Ramos (cell line): ENCODE measurements around the gene BCAS3.
"Not testable (repeated sequence)": the region's sequence is repeated elsewhere in the genome, so short reads cannot be mapped to it uniquely, and the experiment has no call there.

Source experiments
- in situ Hi-C: fragments of 300-500 bp; cut with MboI; formaldehyde crosslinking; loops from one replicate; pipeline ENCODE4 v1.14.3; 2022; ENCODE audit warnings: low sequenced_read_pairs; ENCODE audit not compliant: unreplicated experiment

BCAS3 gene

DNA sequence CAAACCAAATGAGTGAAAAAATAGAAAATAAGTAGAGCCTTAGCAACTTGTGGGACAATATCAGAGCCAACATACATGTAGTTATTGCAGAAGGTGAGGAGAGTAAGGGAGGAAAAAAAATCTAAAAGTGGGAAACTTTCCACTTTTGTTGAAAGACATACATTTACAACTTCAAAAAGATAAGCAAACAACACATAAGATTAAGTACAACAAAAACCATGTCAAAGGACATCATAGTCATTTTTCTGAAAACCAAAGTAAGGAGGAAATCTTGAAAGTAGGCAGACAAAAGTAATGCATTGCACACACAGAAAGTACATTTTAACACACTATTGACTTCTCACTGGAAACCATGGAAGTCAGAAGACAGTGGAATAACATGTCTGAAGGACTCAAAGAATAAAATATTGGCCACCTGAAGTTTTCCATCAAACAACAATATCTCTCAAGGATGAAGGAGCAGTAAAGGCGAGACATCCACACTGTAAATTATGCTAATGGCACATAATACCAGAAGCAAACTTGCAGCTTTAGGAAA lies 291.9 kb downstream of the BCAS3 start:
- in situ Hi-C loops: no loop called here

DNA sequence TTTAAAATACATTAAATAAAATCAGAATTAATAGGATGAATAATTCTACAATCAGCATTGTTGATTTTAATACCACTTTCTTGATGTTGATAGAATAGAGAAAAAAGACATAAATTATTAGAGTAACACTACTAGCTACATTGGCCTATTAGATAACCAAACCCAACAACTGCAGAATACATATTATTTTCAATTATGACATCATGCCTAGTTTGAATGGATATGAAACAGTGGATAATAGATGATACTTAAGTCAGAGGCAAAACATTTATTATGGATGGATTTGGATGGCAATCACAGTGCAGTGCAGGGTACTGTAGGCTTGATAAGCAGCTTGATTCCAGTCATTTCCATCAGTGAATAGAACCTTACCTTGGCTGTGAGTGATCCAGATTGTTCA lies 293.1 kb downstream of the BCAS3 start:
- in situ Hi-C loops: no loop called here

DNA sequence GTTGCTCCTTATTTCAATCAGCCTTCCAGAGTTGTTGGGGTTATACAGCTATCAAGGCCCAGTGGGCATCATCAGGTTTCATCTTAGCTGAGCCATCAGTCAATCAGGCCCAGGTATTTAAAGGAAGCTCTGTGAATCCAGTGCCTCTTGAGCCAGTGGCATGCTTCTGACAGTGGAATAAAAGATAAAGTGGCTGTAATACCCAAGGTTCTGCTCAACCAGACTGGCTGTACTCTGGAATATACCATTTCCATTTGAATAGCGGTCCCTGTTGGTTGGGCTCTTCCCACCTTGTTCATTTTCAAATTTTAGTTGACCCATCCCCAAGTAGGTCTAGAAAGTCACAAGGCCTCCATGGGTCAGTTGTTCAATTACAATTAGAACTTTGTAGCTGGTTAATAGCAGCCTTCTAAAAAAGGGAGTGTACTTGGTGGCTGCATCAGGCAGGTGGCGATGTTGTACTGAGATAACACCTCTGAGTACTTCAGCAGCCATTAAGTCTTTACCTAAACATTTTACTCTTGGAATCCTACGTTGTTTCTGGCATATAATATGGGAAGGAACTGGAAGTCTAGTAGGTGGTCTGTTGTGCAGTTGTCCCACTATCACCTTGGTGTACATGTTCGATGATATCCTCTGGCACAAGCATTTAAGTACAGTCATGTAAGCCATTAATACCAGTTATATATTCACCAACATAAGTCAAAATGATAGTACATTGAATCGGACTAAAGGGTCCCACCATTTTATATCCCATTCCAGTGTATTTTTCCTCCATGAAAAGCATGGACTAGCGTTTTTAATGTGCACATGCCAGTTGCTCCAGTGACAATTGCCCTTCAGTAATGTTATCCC lies 294.1 kb downstream of the BCAS3 start:
- in situ Hi-C loops: no loop called here

DNA sequence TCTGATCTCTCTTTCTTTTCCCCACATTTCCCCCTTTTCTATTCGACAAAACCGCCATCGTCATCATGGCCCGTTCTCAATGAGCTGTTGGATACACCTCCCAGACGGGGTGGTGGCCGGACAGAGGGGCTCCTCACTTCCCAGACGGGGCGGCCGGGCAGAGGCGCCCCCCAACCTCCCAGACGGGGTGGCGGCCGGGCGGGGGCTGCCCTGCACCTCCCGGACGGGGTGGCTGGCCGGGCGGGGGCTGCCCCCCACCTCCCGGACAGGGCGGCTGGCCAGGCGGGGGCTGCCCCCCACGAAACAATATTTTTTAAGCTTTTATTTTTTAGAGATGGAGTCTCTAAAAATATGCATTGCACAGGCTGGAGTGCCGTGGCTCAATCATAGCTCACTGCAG lies 299.2 kb downstream of the BCAS3 start:
- in situ Hi-C loops: not testable (repeated sequence)

DNA sequence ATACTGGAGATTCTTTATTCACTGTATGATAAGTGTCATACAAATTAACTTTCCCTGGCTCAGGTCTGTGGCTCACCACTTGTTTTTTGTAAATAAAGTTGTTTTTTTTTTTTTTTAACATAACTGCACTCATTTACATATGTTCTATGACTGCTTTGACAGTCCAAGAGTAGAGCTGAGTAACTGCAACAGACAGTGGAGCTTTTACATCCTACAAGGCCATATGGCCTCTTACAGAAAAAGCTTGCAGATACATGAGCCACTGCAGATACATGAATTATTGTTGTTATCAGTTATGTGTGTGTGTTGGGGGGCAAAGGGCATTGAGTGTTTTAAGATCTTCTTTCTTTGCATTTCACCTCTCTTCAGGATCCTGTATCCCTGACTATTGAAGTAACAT lies 311.7 kb downstream of the BCAS3 start:
- in situ Hi-C loops: no loop called here

DNA sequence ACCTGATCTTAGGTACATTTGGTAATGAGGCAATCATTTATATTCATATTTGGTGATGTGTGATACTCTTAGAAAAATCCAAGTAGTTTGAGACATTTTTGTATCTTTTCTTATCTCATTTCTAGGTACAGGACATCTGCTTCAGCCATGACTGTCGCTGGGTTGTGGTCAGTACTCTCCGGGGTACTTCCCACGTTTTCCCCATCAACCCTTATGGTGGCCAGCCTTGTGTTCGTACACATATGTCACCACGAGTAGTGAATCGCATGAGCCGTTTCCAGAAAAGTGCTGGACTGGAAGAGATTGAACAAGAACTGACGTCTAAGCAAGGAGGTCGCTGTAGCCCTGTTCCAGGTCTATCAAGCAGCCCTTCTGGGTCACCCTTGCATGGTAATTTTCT lies 312.2 kb downstream of the BCAS3 start:
- in situ Hi-C loops: no loop called here

DNA sequence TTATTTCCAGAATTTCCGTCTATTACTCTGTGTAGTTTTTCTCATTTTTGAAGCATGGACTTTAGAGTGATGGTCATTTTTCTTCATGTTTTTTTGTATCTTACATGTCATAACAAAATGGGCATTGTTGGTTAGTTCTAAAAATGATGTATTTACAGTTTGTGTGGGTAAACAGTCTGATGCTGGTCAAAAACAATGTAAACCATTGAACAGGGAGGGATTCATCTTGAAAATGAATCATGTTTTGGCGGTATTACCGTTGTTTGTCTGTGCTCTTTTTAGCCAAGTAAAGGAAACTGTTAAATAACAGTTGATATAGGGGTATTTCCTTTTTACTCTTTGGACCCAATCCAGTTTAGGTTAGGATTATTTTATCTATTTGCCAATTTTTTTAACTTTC lies 315.8 kb downstream of the BCAS3 start:
- in situ Hi-C loops: no loop called here

DNA sequence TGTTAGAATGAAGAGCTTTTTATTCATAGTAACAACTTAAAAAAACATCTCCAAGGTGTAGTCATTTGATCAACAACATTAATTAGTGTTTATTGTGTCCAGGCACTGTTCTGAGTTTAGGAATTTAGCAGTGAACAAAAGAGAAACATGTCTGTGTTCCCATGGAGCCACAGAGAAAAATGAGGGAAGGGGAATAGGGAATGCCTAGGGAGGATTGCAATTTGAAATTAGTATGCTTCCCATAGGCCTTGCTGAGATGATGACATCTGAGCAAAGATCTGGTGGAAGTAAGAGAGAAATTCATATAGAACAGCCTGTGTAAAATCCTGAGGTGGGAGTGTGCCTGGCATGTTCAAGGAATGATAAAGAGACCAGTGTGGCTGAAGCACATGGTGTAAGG lies 318.0 kb downstream of the BCAS3 start:
- in situ Hi-C loops: no loop called here

DNA sequence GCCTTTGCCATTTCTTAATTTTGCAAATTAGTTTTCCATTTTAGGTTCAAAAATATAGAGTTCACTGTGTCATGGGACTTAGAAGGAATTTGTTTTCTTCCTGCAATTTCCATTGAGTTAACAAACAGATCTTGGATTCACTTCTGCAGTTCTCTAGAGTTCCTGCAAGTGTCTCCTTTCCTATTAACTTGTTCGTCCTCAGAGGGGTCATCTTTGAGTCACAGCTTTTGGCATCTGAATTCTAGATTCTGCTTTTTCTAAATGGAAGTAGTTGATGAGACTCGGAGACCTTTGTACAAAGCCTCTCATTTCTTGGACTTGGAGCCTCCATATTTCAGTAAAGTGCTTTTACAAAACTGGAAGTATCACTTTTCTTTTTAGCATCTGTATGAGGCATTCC lies 323.3 kb downstream of the BCAS3 start:
- in situ Hi-C loops: no loop called here

DNA sequence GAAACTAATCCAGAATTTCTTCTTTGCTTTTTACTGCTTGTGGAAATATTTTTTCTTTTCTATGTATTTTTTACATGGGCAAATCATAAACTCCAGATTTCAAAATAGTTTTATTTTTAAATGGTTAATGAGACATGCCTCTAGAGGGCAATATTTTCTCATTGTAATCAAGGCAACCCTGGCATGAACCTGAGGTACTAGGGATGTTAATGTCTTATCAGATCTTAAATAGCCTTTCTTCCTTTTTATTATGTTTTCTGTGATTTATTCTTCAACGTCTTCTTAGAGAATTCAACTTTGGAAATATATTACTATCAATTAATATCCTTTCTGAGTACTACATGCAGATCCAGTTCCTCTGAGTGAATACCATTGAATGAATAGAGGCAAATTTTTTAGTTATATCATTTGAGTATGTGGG lies 324.7 kb downstream of the BCAS3 start:
- in situ Hi-C loops: no loop called here

DNA sequence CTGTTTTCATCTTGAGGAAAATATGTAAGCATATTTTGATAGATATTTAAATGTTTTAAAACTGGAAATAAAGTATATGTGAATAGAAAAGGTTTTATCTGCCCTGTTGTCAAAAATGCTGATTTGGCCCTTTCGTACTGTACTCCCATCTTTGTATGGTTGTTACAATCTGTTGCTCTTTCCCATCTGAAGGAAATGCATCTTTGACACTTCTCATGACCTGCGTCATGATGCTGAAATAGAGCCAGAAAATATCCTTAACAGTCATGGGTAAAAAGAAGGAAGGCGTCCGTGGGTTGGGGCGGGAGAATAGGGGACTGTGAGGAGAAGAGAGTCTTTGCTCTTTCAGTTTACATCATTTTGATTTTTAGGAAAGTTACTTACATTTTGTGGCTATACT lies 327.7 kb downstream of the BCAS3 start:
- in situ Hi-C loops: no loop called here

DNA sequence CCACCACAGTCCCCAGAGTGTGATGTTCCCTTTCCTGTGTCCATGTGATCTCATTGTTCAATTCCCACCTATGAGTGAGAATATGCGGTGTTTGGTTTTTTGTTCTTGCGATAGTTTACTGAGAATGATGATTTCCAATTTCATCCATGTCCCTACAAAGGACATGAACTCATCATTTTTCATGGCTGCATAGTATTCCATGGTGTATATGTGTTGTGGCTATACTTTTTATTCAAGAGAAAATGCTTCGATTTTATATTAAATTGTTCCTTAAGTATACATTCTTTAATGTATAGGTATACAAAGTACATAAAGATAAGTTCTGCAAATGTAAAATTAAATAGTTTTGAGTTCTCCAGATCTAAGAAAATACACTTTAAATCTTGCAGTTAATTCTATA lies 328.3 kb downstream of the BCAS3 start:
- in situ Hi-C loops: not testable (repeated sequence)

DNA sequence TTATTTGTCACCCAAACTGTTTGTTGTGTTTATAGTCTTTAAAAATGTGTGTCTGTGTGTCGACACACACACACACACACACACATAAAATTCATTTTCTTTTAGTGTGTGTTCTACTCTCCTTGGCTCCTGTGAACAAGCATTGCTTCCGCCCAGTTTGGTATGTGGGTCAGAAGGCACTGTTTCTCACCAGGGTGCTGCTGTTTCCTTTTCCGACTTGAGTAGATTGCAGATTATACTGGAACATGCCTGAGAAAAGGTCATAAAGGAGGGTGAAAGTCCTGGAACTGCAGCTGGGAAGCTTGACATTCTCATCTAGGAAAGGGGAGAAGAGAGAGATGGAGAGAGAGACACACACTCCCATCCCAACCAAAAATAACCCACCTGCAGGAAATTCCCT lies 330.3 kb downstream of the BCAS3 start:
- in situ Hi-C loops: no loop called here

DNA sequence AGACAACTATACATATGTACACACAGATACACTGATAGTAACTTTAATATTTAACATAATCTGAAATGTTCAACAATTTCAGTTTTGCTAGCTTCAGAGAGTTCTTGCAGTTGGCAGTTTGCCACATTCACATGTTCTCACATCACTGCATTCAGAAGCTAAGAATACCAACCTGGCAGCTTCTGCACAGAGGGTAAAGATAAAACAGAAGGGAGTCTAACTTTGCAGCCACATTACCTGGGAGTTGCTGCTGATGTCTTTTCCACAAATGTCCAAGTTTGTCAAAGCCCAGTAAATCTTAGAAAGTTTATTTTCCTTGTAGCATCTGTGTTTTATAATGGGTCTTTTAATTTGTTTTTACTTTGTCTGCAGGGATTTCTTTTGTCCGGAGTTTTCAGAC lies 332.0 kb downstream of the BCAS3 start:
- in situ Hi-C loops: no loop called here

DNA sequence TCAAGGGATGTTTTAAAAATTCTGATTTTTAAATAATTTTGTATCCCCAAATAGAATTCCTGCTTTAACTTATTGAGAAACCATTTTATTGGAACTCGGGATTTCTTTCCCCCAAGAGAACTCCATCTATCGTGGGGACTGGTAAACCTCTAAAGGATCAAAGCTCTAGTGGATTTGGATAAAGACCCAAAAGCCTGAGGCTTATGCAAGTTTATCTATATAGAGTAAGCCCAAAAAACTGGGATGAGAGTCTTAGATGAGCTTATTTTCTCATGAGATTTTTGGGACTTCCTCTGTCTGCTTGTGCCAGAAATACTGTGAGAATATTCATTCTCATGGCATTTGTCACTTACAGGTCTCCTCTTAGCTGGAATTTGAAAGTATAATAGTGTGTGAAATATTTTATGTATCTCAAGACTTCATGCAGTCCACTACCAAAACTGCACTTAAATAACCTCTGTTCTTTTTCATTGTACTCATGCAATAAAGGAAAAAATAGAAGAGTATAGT lies 333.1 kb downstream of the BCAS3 start:
- in situ Hi-C loops: no loop called here

DNA sequence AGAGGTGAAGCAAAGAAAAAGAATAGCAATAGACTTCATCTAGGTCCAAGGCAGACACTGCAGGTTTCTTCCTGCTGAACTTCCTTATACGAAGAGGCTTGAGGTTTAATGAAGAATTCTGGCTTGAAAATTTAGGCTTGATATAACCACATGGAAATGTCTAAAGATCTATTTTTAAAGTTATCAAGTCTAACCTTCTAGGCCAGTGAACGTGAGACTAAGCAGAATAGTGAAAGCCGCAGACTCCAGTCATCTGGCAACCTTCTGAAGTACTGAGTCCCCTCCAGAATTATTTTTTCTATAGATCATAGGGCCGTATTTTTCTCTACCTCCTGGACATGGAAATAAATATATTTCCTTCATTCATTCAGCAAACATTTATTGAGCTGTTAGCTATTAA lies 333.6 kb downstream of the BCAS3 start:
- in situ Hi-C loops: no loop called here

DNA sequence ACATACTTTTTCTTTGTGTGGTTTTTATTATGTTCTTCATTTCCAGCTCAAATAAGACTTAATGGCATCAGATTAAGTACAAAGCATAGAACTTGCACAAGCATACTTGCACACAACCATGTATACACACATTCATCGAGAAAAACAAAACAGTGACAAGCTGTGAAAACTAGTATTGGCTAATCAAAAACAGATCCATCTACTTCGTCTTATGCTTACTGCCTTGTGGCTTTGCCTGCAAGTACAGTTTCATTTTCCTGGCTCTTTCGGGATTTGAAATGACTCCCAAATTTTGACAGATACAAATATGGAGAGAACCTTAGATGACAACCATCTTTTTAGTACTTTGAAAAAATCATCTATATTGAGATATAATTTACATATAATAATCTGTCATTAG lies 338.3 kb downstream of the BCAS3 start:
- in situ Hi-C loops: no loop called here

DNA sequence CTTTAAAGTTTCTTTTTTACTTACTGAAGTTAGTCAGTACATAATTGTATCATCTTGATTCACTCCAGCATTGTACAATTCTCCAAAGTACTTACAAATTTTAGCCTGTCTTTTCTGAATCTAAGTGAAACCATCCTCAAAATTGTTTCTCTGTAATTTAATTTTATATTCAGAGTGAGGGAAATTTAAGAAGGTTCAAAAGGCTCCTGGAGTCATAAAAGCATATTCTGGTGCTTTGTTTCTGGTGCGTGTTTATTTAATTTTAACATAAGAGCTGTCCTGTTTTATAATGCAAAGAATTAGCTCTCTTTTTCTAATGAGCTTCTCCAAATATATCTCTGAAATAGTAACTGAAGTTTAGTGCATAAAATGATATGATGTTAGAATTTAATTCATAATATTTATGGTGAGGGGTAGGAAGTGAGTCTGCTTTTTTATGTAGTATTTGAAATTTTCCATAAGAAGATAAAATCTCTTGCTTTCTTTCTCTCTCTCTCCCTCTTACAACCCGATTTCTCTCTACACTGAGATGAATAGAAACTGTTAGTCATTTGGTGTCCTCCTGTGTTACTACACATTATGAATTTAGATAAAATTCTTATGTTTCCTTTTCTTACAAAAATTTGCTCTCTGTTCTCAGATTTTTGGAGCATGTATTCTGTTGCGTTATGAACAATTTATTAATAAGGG lies 339.8 kb downstream of the BCAS3 start:
- in situ Hi-C loops: no loop called here

DNA sequence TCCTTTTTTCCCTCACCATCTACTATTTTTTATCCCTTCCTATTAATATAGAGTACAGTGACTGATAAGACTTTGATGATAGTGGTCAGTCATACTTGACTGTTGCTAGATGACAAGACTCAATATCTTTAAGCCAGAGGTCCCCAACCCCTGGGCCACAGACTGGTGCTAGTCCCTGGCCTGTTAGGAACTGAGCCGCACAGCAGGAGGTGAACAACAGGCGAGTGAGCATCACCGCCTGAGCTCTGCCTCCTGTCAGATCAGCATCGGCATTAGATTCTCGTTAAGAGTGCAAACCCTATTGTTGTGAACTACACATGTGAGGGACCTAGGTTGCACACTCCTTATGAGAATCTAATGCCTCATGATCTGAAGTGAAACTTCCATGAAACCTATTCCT lies 341.3 kb downstream of the BCAS3 start:
- in situ Hi-C loops: no loop called here

DNA sequence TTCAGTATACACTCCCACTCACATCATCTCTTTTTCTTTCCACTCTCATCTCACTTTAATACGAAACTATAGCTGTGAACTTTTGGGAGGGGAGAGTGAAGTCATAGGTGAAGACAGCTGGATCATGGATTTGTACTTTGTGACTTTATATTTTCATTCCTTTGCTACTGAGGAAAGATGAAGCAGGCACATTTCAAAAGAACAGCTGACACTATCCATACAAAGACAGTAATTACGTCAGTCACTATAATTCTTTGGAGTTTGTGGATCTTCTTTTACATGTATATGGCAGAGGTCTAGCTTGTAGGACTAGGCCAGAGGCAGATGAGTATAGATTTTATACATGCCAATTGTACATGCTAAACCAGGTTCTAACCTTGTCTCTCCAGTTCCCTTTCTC lies 346.3 kb downstream of the BCAS3 start:
- in situ Hi-C loops: no loop called here

DNA sequence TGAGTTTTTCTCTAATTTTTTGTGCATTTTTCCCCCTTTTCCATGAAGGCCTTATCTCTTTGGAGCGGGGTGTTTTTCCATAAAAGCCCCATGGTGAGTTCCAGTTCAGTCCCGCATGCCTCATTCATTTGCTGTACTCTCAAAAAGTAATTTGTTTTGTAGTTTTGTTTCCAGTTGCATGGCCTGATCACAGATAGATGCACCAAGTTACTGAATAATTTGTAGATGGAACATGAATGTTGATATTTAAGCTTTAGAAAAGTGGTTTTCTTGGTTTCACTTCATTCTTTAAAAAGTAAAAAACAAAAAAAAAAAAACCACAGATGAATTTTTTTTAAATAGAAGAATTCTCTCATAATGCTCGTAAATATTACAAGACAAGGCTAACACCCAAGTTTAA lies 349.2 kb downstream of the BCAS3 start:
- in situ Hi-C loops: no loop called here
